ENCODE measurements around the gene WWOX.

The WWOX gene

GRCh38 chr16:78970650-78971049 is 871.2 kb downstream of the WWOX start:
- ATAC-seq (ENCODE audit: insufficient read depth, low read depth) (no peak), DNase-seq (no peak)
- Histone ChIP-seq H3K79me2 (ENCODE audit: insufficient read depth, low read length) (no peaks in the 10 kb centered on the region), H3K27me3 (ENCODE audit: insufficient read depth, low read length, poor library complexity) (no peaks in the 10 kb centered on the region), H4K20me1 (ENCODE audit: insufficient read depth, low read length) (no peaks in the 10 kb centered on the region), H3K4me1 (ENCODE audit: insufficient read depth, low read length) (no peaks in the 10 kb centered on the region), H3K36me3 (ENCODE audit: insufficient read depth, low read length) (no peaks in the 10 kb centered on the region), H3K27ac (ENCODE audit: low read length) (no peak overlapping the region), H3K4me2 (ENCODE audit: insufficient read depth, low read length) (no peak overlapping the region), H3K9ac (ENCODE audit: low read depth, low read length) (no peak overlapping the region), H2AFZ (ENCODE audit: low read depth, low read length) (no peak overlapping the region), H3K4me3 (ENCODE audit: low read depth in 1 of 2, low read length in 2 of 2) (no peak overlapping the region), H3K9me3 (ENCODE audit: insufficient read depth, low read length, severe bottlenecking) (no peaks in the 10 kb centered on the region)
- TF ChIP-seq CTCF (IDR thresholded peaks at IDR 0.05; ENCODE audit: borderline replicate concordance, extremely low read depth, low read length, poor library complexity, severe bottlenecking) (no peak), EZH2 (IDR thresholded peaks at IDR 0.05; ENCODE audit: borderline replicate concordance, low read depth, low read length, severe bottlenecking) (no peak)

DNA sequence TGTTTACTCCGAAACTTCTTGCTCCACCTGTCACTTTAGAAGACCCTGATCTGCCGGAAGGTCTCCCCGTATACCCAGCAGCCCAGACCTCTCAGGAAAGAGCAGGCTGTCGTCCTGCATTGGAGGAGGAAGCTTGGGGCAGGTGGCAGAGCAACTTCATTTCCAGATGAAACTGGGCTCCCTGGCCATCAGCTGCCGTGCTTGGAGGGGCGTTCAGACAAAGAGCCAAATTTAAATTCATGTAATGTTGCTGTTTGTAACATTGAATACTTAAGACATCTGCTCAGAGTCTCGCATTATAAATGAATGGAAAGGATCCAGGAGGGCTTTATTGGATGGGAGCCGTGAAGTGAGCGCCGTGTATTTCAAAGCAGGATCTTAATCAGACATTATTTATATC is 872.6 kb downstream of the WWOX start:
- Histone ChIP-seq H3K79me2 (ENCODE audit: insufficient read depth, low read length) (no peaks in the 10 kb centered on the region), H3K4me1 (ENCODE audit: insufficient read depth, low read length) (no peaks in the 10 kb centered on the region), H3K4me2 (ENCODE audit: insufficient read depth, low read length) (no peak overlapping the region), H3K4me3 (ENCODE audit: low read depth in 1 of 2, low read length in 2 of 2) (no peak overlapping the region), H3K27me3 (ENCODE audit: insufficient read depth, low read length, poor library complexity) (no peaks in the 10 kb centered on the region), H3K9me3 (ENCODE audit: insufficient read depth, low read length, severe bottlenecking) (no peaks in the 10 kb centered on the region), H3K36me3 (ENCODE audit: insufficient read depth, low read length) (no peaks in the 10 kb centered on the region), H4K20me1 (ENCODE audit: insufficient read depth, low read length) (no peaks in the 10 kb centered on the region), H3K27ac (ENCODE audit: low read length) (no peak overlapping the region), H2AFZ (ENCODE audit: low read depth, low read length) (no peak overlapping the region), H3K9ac (ENCODE audit: low read depth, low read length) (no peak overlapping the region)
- ATAC-seq (ENCODE audit: insufficient read depth, low read depth), result no peak
- DNase-seq, result no peak
- TF ChIP-seq CTCF (IDR thresholded peaks at IDR 0.05; ENCODE audit: borderline replicate concordance, extremely low read depth, low read length, poor library complexity, severe bottlenecking) (no peak), EZH2 (IDR thresholded peaks at IDR 0.05; ENCODE audit: borderline replicate concordance, low read depth, low read length, severe bottlenecking) (no peak)

DNA sequence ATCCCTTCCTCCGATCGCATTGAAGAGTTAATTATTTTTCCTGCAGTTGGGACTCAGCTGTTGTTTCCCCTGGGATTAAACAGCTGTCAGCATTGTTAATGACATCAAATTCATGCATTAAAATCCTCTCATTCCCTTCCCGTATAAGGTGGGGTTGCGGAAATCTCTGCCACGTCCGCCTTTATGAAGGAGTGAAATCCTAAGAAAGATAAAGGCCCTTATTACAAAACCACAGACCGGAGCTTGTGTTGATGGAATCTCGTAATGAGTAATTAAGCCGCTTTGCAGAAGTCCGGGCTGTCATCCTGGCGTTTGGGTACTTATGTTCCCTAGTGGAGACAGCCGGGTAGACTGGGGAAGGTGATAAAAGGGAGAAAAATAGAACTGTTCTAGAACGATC is 873.5 kb downstream of the WWOX start:
- DNase-seq (no peak), ATAC-seq (ENCODE audit: insufficient read depth, low read depth) (no peak)
- Histone ChIP-seq H3K4me2 (ENCODE audit: insufficient read depth, low read length) (no peak overlapping the region), H3K27me3 (ENCODE audit: insufficient read depth, low read length, poor library complexity) (no peaks in the 10 kb centered on the region), H3K9ac (ENCODE audit: low read depth, low read length) (no peak overlapping the region), H3K9me3 (ENCODE audit: insufficient read depth, low read length, severe bottlenecking) (no peaks in the 10 kb centered on the region), H3K36me3 (ENCODE audit: insufficient read depth, low read length) (no peaks in the 10 kb centered on the region), H2AFZ (ENCODE audit: low read depth, low read length) (no peak overlapping the region), H3K4me3 (ENCODE audit: low read depth in 1 of 2, low read length in 2 of 2) (no peak overlapping the region), H3K27ac (ENCODE audit: low read length) (no peak overlapping the region), H3K4me1 (ENCODE audit: insufficient read depth, low read length) (no peaks in the 10 kb centered on the region), H3K79me2 (ENCODE audit: insufficient read depth, low read length) (no peaks in the 10 kb centered on the region), H4K20me1 (ENCODE audit: insufficient read depth, low read length) (no peaks in the 10 kb centered on the region)
- TF ChIP-seq CTCF (IDR thresholded peaks at IDR 0.05; ENCODE audit: borderline replicate concordance, extremely low read depth, low read length, poor library complexity, severe bottlenecking) (no peak), EZH2 (IDR thresholded peaks at IDR 0.05; ENCODE audit: borderline replicate concordance, low read depth, low read length, severe bottlenecking) (no peak)

DNA sequence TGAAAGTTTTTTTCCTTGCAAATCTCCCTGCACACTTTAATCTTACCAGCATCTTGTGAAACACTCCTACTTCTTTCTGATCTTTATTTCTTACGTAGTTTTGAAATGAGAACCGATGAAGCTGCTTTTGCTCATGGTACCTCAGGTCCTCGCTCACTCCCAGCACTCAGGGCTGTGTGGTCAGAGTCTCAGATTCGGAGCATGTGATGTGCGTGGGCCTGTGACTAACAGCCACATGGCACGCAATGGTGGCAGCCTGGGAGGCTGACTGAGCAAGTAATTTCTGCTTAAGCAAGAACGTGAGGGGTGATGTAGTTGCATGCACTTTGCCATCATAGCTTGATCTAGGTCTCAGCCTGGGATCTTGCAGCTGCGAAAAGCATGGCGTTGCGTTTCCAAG is 876.8 kb downstream of the WWOX start:
- ATAC-seq (ENCODE audit: insufficient read depth, low read depth) (no peak), DNase-seq (no peak)
- H3K4me1 ChIP-seq (ENCODE audit: insufficient read depth, low read length), result no peaks in the 10 kb centered on the region

More for the DNA sequence above, 876.8 kb downstream of the WWOX start:
- Histone ChIP-seq H3K36me3 (ENCODE audit: insufficient read depth, low read length) (no peaks in the 10 kb centered on the region), H3K9me3 (ENCODE audit: insufficient read depth, low read length, severe bottlenecking) (no peaks in the 10 kb centered on the region), H4K20me1 (ENCODE audit: insufficient read depth, low read length) (no peaks in the 10 kb centered on the region), H3K79me2 (ENCODE audit: insufficient read depth, low read length) (no peaks in the 10 kb centered on the region), H3K4me2 (ENCODE audit: insufficient read depth, low read length) (no peak overlapping the region), H2AFZ (ENCODE audit: low read depth, low read length) (no peak overlapping the region), H3K27me3 (ENCODE audit: insufficient read depth, low read length, poor library complexity) (no peaks in the 10 kb centered on the region), H3K27ac (ENCODE audit: low read length) (no peak overlapping the region), H3K4me3 (ENCODE audit: low read depth in 1 of 2, low read length in 2 of 2) (no peak overlapping the region), H3K9ac (ENCODE audit: low read depth, low read length) (no peak overlapping the region)
- TF ChIP-seq CTCF (IDR thresholded peaks at IDR 0.05; ENCODE audit: borderline replicate concordance, extremely low read depth, low read length, poor library complexity, severe bottlenecking), result no peak
